HEK293 (cell line): ENCODE data around the gene NLK.
A peak's percentile ranks its signal among the peaks of the same experiment; 100 is the strongest.

Experiments
- CTCF ChIA-PET: fragments of 350-600 bp; formaldehyde crosslinking; extraction: SDS; loops from one replicate; lab custom pipeline; 2021; ENCODE audit warnings: antibody characterized with exemption; lab: Yijun Ruan, JAX
- POLR2A ChIA-PET: fragments of 300-600 bp; formaldehyde crosslinking; extraction: SDS; loops from one replicate; lab custom pipeline; 2020; ENCODE audit warnings: antibody characterized with exemption, inconsistent platforms; lab: Yijun Ruan, JAX
- H3K27ac ChIP-seq: fragments of 200-500 bp; sonication (Bioruptor generic); 2 replicates; pipeline ENCODE4 v1.5.1; 2014; ENCODE audit warnings: low read depth, low read length, control low read depth, inconsistent platforms; ENCODE audit errors: extremely low read depth
- H3K36me3 ChIP-seq, 2 experiments: fragments of 200-500 bp in 1 of 2; sonication (Bioruptor generic) in 1 of 2; 1 replicate in 1 of 2; 2 replicates in 1 of 2; pipeline ENCODE4 v1.5.1; 2014 to 2017; ENCODE audit warnings: inconsistent platforms in 2 of 2, low read length in 2 of 2; ENCODE audit not compliant: control insufficient read depth in 2 of 2, insufficient read depth in 1 of 2
- H3K4me1 ChIP-seq: fragments of 200-500 bp; sonication (Bioruptor generic); 2 replicates; pipeline ENCODE4 v1.5.1; 2014; ENCODE audit warnings: mild to moderate bottlenecking, low read length, inconsistent platforms; ENCODE audit not compliant: control insufficient read depth, insufficient read depth
- H3K4me3 ChIP-seq: 2 replicates; pipeline ENCODE4 v1.5.1; 2011; ENCODE audit warnings: low read depth, mild to moderate bottlenecking, control low read depth, low read length, moderate library complexity
- H3K9me3 ChIP-seq: fragments of 200-500 bp; sonication (Bioruptor generic); 2 replicates; pipeline ENCODE4 v1.5.1; 2014; ENCODE audit warnings: low read depth, low read length, inconsistent platforms; ENCODE audit not compliant: control insufficient read depth, insufficient read depth
- GFI1B ChIP-seq: fragments of 450-650 bp; formaldehyde crosslinking; IDR thresholded peaks from 2 replicates; pipeline ENCODE4 v1.5.1; 2016; ENCODE audit warnings: missing biosample characterization, missing genetic modification characterization
- KLF1 ChIP-seq: fragments of 450-650 bp; formaldehyde crosslinking; IDR thresholded peaks from 2 replicates; pipeline ENCODE4 v1.5.1; 2016; ENCODE audit warnings: missing biosample characterization, missing genetic modification characterization
- KLF10 ChIP-seq: fragments of 450-650 bp; IDR thresholded peaks from 2 replicates; pipeline ENCODE4 v1.5.1; 2018; ENCODE audit warnings: missing biosample characterization, mild to moderate bottlenecking, missing genetic modification characterization
- KLF17 ChIP-seq: fragments of 450-650 bp; formaldehyde crosslinking; IDR thresholded peaks from 2 replicates; pipeline ENCODE4 v1.5.1; 2016; ENCODE audit warnings: missing biosample characterization, missing genetic modification characterization
- KLF7 ChIP-seq: fragments of 450-650 bp; formaldehyde crosslinking; IDR thresholded peaks from 2 replicates; pipeline ENCODE4 v1.5.1; 2016; ENCODE audit warnings: missing biosample characterization, missing genetic modification characterization, borderline replicate concordance
- ZBTB1 ChIP-seq: fragments of 450-650 bp; formaldehyde crosslinking; IDR thresholded peaks from 2 replicates; pipeline ENCODE4 v1.5.1; 2016; ENCODE audit warnings: missing biosample characterization, missing genetic modification characterization
- ZBTB17 ChIP-seq: fragments of 450-650 bp; formaldehyde crosslinking; IDR thresholded peaks from 2 replicates; pipeline ENCODE4 v1.5.1; 2016; ENCODE audit warnings: missing biosample characterization, missing genetic modification characterization
- ZBTB44 ChIP-seq: fragments of 450-650 bp; IDR thresholded peaks from 2 replicates; pipeline ENCODE4 v1.5.1; 2018; ENCODE audit warnings: missing biosample characterization, mild to moderate bottlenecking, missing genetic modification characterization
- ZBTB48 ChIP-seq: fragments of 450-650 bp; formaldehyde crosslinking; IDR thresholded peaks from 2 replicates; pipeline ENCODE4 v1.5.1; 2016; ENCODE audit warnings: missing biosample characterization, missing genetic modification characterization
- ZBTB8A ChIP-seq: fragments of 450-650 bp; formaldehyde crosslinking; IDR thresholded peaks from 2 replicates; pipeline ENCODE4 v1.5.1; 2016; ENCODE audit warnings: missing biosample characterization, missing genetic modification characterization
- ZFP69B ChIP-seq: fragments of 450-650 bp; formaldehyde crosslinking; IDR thresholded peaks from 2 replicates; pipeline ENCODE4 v1.5.1; 2016; ENCODE audit warnings: missing biosample characterization, missing genetic modification characterization
- ZNF2 ChIP-seq: fragments of 450-650 bp; formaldehyde crosslinking; IDR thresholded peaks from 2 replicates; pipeline ENCODE4 v1.5.1; 2016; ENCODE audit warnings: missing biosample characterization, missing genetic modification characterization
- ZNF341 ChIP-seq: fragments of 450-650 bp; formaldehyde crosslinking; IDR thresholded peaks from 2 replicates; pipeline ENCODE4; 2016; ENCODE audit warnings: low read depth, missing biosample characterization, missing genetic modification characterization
- ZNF394 ChIP-seq: fragments of 450-650 bp; formaldehyde crosslinking; IDR thresholded peaks from 2 replicates; pipeline ENCODE4 v1.5.1; 2016; ENCODE audit warnings: missing biosample characterization, missing genetic modification characterization, mild to moderate bottlenecking, moderate library complexity, borderline replicate concordance
- ZNF423 ChIP-seq: fragments of 450-650 bp; formaldehyde crosslinking; IDR thresholded peaks from 2 replicates; pipeline ENCODE4 v1.5.1; 2016; ENCODE audit warnings: missing biosample characterization, missing genetic modification characterization
- ZNF521 ChIP-seq: fragments of 450-650 bp; formaldehyde crosslinking; IDR thresholded peaks from 2 replicates; pipeline ENCODE4 v1.5.1; 2017; ENCODE audit warnings: missing biosample characterization, mild to moderate bottlenecking, missing genetic modification characterization
- ZNF623 ChIP-seq: fragments of 450-650 bp; formaldehyde crosslinking; IDR thresholded peaks from 2 replicates; pipeline ENCODE4 v1.5.1; 2016; ENCODE audit warnings: missing biosample characterization, missing genetic modification characterization
- ZNF692 ChIP-seq: fragments of 450-650 bp; formaldehyde crosslinking; IDR thresholded peaks from 2 replicates; pipeline ENCODE4 v1.5.1; 2016; ENCODE audit warnings: missing biosample characterization, missing genetic modification characterization
- ZNF76 ChIP-seq: fragments of 450-650 bp; formaldehyde crosslinking; IDR thresholded peaks from 2 replicates; pipeline ENCODE4; 2016; ENCODE audit warnings: low read depth, missing biosample characterization, missing genetic modification characterization, borderline replicate concordance
- ZSCAN4 ChIP-seq: fragments of 450-650 bp; formaldehyde crosslinking; IDR thresholded peaks from 2 replicates; pipeline ENCODE4 v1.5.1; 2017; ENCODE audit warnings: missing biosample characterization, missing genetic modification characterization
- ZXDB ChIP-seq: fragments of 450-650 bp; formaldehyde crosslinking; IDR thresholded peaks from 2 replicates; pipeline ENCODE4 v1.5.1; 2016; ENCODE audit warnings: missing biosample characterization, missing genetic modification characterization
- TF ChIP-seq, protein P1 (sequence below): fragments of 450-650 bp; formaldehyde crosslinking; IDR thresholded peaks from 2 replicates; pipeline ENCODE4 v1.5.1; 2016; ENCODE audit warnings: missing biosample characterization, missing genetic modification characterization
- TF ChIP-seq, protein P2 (sequence below): fragments of 450-650 bp; formaldehyde crosslinking; conservative IDR thresholded peaks from 2 replicates; pipeline ENCODE4 v1.5.1; 2016; ENCODE audit warnings: low read depth, missing biosample characterization, missing genetic modification characterization

Gene NLK

DNA sequence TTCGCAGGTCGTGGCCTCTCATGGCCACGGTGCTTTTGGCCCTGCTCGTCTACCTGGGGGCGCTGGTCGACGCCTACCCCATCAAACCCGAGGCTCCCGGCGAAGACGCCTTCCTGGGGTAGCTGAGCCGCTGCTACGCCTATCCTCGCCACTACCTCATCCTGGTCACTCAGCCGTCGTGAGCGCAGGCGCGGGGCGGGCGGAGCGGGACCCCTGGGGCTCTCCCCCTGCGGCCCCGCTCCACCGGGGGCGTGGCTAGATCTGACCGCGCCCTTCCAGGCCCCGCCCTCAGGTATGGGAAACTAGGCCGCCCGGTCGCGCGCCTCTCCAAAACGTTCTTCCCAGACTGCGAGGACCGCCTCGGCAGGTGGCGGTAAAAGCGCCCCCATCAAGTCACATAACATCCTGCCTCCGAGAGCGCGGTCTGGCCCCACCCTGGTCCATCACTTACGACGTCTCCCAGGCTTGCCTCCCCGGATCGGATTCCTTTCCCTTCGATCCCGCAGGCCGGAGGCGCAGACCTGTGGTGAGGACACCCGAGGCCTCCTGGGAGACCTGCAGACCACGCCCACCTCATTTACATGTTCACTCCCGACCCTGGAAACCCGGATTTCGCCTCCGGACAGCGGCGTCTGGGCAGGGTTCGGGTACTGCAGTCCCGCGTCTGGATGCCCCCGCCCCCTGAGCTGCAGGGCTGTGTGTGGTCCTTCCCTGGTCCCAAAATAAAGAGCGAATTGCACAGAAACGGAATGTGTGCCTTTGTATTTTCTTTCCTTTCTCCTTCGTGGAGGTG is 185.0 kb downstream of the NLK start:
- Histone ChIP-seq H3K36me3 (no peaks in the 10 kb centered on the region), H3K27ac (peak overlapping the region; percentile 71), H3K4me1 (peaks cover 3% of the 10 kb centered on the region; the same call in 1 of the 2 replicates), H3K9me3 (no peaks in the 10 kb centered on the region), H3K4me3 (peak overlapping the region; percentile 49)
- ChIA-PET CTCF (interaction anchor here (0.6 to 0.7 kb wide), 3 partner anchors 112 to 368 kb away, joined by 3 to 4 read pairs (median 3); no protein-coding TSS in a partner anchor), POLR2A (interaction anchor here (1.4 kb wide), 1 partner anchor 24 kb away, joined by 3 read pairs; no protein-coding TSS in a partner anchor)
- TF ChIP-seq ZNF521 (tag by site-specific recombination) (no peak), ZXDB (tag by site-specific recombination) (peak; percentile 98), KLF1 (peak; percentile 93), ZSCAN4 (tag by site-specific recombination) (0 out of 2 replicates have a peak, but pooled peaks have one; percentile 16), KLF10 (tag by site-specific recombination) (peak; percentile 44; the same call in 1 of the 2 replicates), GFI1B (tag by site-specific recombination) (no peak), ZNF623 (tag by site-specific recombination) (no peak), ZNF2 (peak; percentile 73; the same call in 1 of the 2 replicates), ZBTB8A (tag by site-specific recombination) (peak; percentile 40; the same call in 1 of the 2 replicates), ZNF341 (tag by site-specific recombination) (peak; percentile 59; the same call in 1 of the 2 replicates), ZBTB1 (tag by site-specific recombination) (0 out of 2 replicates have a peak, but pooled peaks have one; percentile 1), ZNF76 (tag by site-specific recombination) (peak; percentile 84), ZFP69B (tag by site-specific recombination) (peak; percentile 68; the same call in 1 of the 2 replicates), KLF7 (tag by site-specific recombination) (peak; percentile 93), ZNF394 (tag by site-specific recombination) (peak; percentile 21; the same call in 1 of the 2 replicates), ZBTB17 (tag by site-specific recombination) (peak; percentile 89), ZNF423 (tag by site-specific recombination) (peak; percentile 52; the same call in 1 of the 2 replicates), ZBTB48 (tag by site-specific recombination) (no peak; the same call in 1 of the 2 replicates), ZNF692 (tag by site-specific recombination) (peak; percentile 91), KLF17 (tag by site-specific recombination) (0 out of 2 replicates have a peak, but pooled peaks have one; percentile 49), ZBTB44 (tag by site-specific recombination) (0 out of 2 replicates have a peak, but pooled peaks have one; percentile 40)
- TF ChIP-seq, protein P1, sequence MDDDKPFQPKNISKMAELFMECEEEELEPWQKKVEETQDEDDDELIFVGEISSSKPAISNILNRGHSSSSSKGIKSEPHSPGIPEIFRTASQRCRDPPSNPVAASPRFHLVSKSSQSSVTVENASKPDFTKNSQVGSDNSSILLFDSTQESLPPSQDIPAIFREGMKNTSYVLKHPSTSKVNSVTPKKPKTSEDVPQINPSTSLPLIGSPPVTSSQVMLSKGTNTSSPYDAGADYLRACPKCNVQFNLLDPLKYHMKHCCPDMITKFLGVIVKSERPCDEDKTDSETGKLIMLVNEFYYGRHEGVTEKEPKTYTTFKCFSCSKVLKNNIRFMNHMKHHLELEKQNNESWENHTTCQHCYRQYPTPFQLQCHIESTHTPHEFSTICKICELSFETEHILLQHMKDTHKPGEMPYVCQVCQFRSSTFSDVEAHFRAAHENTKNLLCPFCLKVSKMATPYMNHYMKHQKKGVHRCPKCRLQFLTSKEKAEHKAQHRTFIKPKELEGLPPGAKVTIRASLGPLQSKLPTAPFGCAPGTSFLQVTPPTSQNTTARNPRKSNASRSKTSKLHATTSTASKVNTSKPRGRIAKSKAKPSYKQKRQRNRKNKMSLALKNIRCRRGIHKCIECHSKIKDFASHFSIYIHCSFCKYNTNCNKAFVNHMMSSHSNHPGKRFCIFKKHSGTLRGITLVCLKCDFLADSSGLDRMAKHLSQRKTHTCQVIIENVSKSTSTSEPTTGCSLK = no peak
- TF ChIP-seq, protein P2, sequence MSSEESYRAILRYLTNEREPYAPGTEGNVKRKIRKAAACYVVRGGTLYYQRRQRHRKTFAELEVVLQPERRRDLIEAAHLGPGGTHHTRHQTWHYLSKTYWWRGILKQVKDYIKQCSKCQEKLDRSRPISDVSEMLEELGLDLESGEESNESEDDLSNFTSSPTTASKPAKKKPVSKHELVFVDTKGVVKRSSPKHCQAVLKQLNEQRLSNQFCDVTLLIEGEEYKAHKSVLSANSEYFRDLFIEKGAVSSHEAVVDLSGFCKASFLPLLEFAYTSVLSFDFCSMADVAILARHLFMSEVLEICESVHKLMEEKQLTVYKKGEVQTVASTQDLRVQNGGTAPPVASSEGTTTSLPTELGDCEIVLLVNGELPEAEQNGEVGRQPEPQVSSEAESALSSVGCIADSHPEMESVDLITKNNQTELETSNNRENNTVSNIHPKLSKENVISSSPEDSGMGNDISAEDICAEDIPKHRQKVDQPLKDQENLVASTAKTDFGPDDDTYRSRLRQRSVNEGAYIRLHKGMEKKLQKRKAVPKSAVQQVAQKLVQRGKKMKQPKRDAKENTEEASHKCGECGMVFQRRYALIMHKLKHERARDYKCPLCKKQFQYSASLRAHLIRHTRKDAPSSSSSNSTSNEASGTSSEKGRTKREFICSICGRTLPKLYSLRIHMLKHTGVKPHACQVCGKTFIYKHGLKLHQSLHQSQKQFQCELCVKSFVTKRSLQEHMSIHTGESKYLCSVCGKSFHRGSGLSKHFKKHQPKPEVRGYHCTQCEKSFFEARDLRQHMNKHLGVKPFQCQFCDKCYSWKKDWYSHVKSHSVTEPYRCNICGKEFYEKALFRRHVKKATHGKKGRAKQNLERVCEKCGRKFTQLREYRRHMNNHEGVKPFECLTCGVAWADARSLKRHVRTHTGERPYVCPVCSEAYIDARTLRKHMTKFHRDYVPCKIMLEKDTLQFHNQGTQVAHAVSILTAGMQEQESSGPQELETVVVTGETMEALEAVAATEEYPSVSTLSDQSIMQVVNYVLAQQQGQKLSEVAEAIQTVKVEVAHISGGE = 0 out of 2 replicates have a peak, but pooled peaks have one; percentile 35
